ENCODE data around the gene GMPPA.

DNA sequence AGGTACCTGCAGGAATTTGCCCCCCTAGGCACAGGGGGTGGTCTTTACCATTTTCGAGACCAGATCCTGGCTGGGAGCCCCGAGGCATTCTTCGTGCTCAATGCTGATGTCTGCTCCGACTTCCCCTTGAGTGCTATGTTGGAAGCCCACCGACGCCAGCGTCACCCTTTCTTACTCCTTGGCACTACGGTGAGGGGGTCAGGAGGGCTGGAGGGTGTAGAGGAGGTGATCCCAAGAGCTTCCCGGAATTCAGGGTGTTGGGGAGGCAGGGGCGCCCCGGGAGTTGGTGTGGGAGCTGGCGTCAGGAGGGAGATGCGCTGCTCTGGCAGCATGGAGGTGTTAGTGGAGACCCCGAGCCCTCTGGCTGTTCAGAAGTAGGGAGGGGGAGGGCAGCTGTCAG lies 3.2 kb downstream of the GMPPA start:
- TF ChIP-seq, protein P1, sequence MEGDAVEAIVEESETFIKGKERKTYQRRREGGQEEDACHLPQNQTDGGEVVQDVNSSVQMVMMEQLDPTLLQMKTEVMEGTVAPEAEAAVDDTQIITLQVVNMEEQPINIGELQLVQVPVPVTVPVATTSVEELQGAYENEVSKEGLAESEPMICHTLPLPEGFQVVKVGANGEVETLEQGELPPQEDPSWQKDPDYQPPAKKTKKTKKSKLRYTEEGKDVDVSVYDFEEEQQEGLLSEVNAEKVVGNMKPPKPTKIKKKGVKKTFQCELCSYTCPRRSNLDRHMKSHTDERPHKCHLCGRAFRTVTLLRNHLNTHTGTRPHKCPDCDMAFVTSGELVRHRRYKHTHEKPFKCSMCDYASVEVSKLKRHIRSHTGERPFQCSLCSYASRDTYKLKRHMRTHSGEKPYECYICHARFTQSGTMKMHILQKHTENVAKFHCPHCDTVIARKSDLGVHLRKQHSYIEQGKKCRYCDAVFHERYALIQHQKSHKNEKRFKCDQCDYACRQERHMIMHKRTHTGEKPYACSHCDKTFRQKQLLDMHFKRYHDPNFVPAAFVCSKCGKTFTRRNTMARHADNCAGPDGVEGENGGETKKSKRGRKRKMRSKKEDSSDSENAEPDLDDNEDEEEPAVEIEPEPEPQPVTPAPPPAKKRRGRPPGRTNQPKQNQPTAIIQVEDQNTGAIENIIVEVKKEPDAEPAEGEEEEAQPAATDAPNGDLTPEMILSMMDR (IDR thresholded peaks at IDR 0.05 in 8 of 11, conservative IDR thresholded peaks at IDR 0.05 in 3 of 11): no peak
- no peak for TF ChIP-seq POLR2A (IDR thresholded peaks at IDR 0.05)

Data from spleen (tissue), 7 donors.